GM18507 (cell line): ENCODE measurements around the gene AGTPBP1.
"Not testable (repeated sequence)": the region's sequence is repeated elsewhere in the genome, so short reads cannot be mapped to it uniquely, and the experiment has no call there.

Source experiments
- DNase-seq: peaks from one replicate; pipeline ENCODE4 v3.0.0; 2011; ENCODE audit warnings: low read depth; ENCODE audit not compliant: insufficient read length; ENCODE audit errors: extremely low spot score
- FAIRE-seq: peaks from 2 replicates; lab custom pipeline; 2011; peaks lifted over from hg19 to GRCh38; lab: Jason Lieb, UNC

AGTPBP1 gene

DNA sequence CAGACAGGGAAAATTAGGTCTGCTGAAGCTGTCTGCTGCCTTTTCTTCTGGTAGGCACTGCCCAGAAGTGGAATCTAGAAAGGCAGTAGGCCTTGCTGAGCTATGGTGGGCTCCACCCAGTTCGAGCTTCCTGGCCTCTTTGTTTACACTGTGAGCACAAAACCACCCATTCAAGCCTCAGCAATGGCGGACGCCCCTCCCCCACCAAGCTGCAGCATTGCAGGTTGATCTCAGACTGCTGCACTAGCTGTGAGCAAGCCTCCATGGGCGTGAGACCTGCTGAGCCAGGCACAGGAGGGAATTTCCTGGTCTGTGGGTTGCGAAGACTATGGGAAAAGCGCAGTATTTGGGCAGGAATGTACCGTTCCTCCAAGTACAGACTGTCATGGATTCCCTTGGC lies 18.5 kb downstream of the AGTPBP1 start:
- FAIRE-seq (no peak), DNase-seq (no peak)

DNA sequence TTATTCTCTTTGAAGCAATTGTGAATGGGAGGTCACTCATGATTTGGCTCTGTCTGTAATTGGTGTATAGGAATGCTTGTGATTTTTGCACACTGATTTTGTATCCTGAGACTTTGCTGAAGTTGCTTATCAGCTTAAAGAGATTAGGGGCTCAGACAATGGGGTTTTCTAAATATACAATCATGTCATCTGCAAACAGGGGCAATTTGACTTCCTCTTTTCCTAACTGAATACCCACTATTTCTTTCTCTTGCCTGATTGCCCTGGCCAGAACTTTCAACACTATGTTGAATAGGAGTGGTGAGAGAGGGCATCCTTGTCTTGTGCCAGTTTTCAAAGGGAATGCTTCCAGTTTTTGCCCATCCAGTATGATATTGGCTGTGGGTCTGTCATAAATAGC lies 22.3 kb downstream of the AGTPBP1 start:
- FAIRE-seq, DNase-seq: not testable (repeated sequence)

DNA sequence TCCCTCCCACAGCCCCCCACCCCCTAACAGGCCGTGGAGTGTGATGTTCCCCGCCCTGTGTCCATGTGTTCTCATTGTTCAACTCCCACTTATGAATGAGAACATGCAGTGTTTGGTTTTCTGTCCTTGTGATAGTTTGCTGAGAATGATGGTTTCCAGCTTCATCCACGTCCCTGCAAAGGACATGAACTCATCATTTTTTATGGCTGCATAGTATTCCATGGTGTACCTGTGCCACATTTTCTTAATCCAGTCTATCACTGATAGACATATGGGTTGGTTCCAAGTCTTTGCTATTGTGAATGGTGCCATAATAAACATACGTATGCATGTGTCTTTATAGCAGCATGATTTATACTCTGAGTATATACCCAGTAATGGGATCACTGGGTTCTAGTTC lies 23.9 kb downstream of the AGTPBP1 start:
- DNase-seq, FAIRE-seq: not testable (repeated sequence)

DNA sequence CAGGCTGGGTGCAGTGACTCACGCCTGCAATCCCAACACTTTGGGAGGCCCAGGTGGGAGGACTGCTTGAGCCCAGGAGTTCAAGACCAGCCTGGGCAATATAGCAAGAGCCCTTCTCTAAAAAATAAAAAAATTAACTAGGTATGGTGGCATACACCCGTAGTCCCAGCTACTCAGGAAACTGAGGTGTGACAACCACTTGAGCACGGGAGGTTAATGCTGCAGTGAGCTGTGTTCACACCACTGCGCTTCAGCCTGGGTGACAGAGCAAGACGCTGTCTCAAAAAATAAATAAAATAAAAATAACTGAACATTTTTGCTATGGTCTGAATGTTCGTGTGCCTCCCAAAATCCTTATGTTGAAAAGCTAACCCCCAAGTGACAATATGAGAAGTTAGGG lies 24.5 kb downstream of the AGTPBP1 start:
- FAIRE-seq: no peak
- no peak for DNase-seq

DNA sequence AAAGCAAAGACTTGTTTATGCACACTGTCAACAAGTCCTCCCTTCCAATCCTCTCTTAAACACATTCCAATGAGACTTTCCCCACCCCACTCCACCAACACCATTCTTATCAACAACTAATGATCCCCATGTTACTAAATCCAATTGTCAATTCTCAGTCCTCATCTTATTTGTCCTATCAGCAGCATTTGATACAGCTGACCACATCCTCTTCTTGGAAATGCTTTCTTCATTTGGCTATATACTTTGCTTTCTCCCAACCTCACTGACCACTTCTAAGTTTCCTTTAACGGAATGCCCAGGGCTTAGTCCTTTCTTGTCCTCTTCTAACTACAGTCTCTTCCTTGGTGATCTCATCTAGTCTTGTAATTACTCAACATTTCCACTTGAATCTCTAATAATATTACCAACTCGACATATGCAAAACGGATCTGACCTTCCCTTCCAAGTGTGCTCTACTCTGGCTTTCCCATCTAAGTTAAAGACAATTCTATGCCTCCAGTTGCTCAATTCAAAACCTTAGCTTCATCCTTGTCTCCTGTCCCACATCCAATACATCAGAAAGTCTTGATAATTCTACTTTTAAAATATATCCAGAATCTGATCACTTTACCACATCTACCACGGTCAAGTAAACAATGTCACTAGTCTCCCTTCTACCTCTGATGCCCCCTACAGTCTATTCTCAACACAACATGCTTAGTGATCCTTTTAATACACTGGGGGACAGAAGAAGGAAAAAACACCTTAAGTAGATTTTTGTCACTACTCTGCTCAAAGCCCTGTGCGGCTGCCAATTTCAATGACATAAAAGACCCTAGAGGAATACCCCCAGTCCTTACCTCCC lies 25.5 kb downstream of the AGTPBP1 start:
- DNase-seq: no peak
- FAIRE-seq: no peak

DNA sequence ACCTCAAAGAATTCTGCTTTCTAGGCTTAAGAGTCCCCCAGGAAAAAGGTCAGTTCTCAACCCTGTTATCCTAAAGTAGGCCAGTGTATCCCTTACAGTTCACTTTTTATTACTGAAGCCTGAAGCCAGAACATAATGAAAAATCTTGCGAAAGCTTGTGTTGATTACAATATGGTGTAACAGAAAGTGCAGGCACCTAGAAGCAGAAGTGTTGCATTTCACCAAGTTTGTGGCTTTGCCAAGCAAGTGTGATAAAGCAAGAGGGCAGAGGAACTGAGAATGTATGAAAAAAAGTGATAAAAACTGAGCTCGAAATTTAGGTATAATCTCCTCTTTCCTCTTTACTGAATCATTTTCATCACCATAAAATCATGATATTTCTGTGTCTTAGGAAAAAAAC lies 26.2 kb downstream of the AGTPBP1 start:
- FAIRE-seq: peak; percentile 90

DNA sequence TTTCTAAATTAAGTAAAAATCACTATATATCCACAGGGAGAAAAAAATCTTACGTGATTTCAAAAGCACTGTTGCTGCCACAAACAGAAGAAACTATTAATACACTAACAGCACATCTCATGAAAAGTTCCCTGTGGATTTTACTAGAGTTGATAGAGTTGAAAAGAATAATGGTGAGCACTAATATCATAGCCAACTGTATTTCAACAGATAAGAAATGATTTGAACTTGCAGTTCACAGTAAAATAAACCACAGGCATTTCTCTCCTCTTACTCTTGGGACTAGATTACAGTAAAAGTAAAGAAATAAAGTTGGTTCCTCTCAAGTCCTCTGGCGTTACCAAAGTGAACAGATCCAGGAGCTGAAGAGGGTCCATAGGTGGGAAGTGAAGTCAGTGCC lies 27.9 kb downstream of the AGTPBP1 start:
- FAIRE-seq: no peak
- DNase-seq: no peak

More for the DNA sequence above, 26.2 kb downstream of the AGTPBP1 start:
- DNase-seq: no peak

DNA sequence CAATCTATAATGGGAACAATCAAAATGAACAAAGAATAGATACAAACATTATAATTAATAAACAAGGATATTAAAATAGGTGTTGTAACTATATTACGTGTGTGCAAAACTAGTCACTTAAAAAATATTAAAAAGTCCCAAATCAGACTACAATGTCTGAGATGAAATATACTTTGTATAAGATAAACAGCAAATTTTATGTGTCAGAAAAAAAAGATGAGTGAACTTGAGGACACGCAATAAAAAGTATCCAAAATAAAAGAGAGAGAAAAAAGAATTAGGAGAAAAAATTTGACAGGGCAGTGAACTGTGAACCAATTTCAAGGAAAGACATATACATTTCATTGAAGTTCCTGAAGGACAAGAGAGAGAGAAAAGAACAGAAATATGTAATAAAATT lies 37.0 kb downstream of the AGTPBP1 start:
- FAIRE-seq (no peak), DNase-seq (no peak)

DNA sequence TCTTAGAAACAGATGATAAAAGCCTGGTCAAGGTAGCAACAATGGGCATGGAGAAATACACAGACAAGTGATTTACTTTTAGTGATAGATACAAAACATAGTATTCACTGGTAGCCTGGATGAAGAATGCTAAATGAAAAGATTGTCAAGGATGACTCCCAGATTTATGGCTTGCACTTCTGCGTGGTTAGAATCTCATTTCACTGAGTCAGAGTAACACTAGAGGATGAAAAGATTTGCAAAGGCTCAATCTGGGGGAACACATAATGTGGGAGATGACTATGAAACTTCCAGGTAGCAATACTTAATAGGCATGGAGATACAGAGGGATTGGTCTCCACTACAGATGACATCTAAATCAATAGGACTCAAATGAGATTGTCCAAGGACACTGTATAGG lies 38.4 kb downstream of the AGTPBP1 start:
- DNase-seq (no peak), FAIRE-seq (no peak)

DNA sequence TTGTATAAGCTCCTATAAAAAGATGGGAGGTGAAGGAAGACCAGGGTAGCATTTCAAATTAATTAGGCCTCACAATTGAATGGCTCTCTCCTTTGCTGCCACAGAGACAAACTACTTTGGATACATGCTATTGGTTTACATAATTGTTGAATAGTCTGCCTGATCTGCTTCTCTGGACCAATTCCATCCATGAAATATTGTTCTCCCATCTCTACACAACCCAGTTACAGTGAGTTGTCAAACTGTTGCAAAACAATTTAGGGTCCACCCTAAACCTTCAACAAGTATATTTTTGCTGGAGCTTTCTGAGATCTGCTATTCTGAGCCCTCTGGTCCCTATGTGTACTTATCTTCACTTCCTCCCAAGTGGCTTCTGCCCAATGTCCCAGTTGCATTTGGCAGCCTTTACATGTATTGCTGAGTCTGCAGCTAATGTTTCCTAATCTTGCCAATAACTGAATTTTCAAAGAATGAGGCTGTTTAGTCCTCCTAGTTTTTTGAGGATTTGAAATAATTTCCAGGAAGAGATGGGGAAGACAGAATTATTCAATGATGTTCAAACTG lies 38.9 kb downstream of the AGTPBP1 start:
- no peak for FAIRE-seq

DNA sequence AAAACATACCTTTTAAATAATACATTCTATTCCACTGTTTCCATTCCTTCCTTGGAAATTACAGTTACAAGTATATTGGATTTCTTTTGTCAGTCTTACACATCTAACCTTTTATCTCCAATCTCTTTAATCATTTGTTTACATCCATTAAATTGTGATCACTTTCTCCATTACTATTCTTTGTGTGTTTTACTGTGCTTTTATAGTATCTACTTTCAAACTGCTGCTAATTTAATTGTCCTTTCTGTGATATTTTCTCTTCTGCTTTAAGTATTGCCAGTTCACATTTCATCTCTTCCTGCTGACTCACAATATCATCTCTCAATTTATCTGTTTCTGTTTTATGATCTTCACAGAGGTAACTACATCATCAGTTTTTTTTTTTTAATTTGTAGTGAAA lies 39.6 kb downstream of the AGTPBP1 start:
- no peak for FAIRE-seq
- DNase-seq: no peak

More for the DNA sequence above, 38.9 kb downstream of the AGTPBP1 start:
- DNase-seq: no peak

DNA sequence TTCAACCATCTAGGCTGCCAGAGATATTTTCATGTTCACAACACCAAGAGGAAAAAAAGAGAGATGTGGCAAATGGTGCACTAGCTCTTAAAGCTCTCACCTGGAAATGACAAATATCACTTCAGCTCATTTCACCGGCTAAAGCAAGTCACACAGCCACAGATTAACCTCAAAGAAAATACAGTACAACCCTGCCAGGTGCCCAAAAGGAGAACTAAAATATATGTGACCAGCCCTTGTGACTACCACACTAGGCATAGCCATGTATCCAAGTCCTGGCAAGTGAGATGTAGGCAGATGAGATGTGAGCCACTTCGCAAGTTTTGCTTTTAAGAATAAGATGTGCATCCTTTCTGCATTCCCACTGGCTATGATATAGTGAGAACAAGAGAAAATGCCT lies 41.4 kb downstream of the AGTPBP1 start:
- no peak for FAIRE-seq
- no peak for DNase-seq

DNA sequence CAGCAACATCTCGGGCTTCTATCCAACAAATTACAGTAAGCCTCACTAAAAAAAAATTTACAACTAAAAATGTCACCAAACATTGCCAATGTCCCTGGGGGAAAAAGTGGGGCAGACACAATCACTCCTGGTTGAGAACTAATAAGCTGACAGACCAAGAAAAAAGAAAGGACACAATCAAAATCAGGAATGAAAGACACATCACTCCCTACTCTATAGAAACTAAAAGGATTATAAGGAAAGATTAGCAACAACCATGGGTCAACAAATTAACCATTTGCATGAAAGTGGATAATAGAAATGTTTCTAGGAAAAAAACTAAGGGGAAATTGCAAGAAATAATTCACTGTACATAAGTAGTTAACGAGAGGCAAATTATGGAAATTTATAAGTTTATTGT lies 53.4 kb downstream of the AGTPBP1 start:
- no peak for FAIRE-seq
- DNase-seq: no peak

DNA sequence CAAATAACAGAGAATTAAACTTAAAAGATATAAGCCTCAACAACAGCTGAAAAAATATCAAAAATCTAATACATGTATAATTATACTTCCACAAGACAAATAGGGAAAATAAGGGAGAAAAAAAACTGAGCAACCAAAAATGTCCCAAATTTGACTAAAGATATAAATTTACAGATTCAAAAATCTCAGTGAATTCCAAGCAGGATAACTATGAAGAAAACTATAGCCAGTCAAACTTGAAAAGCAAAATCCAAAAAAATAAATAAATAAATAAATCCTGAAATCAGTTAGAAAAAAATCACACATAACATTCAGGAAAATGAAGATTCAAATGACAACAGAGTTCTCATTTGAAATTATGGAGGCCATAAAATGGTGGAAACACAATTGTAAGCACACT lies 56.7 kb downstream of the AGTPBP1 start:
- DNase-seq (no peak), FAIRE-seq (no peak)

DNA sequence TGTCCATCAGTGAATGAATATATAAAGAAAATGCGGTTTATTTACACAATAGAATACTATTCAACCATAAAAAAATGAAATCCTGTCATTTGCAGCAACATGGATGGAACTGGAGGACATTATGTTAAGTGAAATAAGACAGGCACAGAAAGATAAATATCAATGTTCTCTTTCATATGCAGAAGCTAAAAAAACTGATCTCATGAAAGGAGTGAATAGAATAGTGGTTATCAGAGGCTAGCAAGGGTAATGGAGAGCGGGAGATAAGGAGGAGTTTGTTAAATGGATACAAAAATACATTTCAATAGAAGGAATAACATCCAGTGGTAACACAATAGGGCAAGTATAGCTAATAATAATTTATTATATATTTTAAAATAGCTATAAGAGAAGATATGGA lies 65.0 kb downstream of the AGTPBP1 start:
- FAIRE-seq: no peak
- DNase-seq: no peak

DNA sequence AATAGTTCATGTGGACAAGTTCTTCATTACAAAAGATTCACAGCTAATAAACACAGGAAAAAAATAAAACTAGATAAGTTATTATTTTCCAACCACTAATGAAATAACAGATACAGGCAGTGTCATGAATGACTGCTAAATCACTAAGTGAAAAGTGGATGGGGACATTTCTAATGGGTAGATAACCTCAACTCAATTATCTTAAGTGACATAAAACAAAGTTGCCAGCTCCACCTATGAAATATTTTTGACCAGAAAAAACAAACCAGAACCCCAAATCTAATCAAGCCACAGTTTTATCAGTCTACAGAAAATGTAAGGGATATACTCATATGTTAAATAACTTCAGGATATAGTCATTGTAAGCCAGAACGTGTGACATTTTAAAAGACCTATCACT lies 74.4 kb downstream of the AGTPBP1 start:
- no peak for DNase-seq
- FAIRE-seq: no peak

DNA sequence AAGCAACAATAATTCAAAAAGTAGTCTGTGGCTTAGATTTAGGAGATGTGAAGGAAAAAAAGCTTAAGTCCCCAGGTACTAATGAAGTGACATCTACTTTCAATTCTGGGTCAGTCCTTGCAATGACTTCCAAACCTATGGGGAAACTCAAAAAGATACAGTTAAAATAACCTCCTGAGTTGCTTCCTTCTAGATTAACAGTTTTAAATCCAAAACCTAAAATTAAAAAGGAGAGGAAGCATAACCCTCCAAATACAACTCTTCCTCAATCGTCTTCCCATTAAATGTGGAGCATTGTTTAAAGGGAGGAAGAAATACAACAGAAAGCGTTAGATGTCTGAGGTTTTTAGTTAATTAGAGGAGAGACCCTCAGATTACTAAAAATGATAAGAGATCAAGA lies 75.7 kb downstream of the AGTPBP1 start:
- FAIRE-seq (no peak), DNase-seq (no peak)

DNA sequence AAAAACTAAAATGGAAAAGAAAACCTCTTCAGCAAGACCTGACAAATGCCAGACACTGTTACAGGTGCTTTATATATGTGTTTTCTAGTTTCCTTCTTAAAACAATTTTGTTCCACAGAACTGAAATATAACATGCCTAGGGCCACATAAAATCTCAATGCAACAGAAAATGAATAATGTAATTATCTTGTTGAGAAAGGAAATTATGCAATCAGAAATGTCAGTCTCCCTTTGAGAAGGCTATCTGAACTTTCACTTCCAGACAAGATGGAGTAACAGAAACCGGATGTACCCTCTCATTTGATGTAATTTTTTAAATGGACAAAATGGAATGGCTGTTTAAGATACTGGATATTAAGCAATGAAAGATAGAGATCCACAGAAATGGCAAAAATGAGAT lies 79.2 kb downstream of the AGTPBP1 start:
- DNase-seq: no peak
- FAIRE-seq: peak; percentile 5

DNA sequence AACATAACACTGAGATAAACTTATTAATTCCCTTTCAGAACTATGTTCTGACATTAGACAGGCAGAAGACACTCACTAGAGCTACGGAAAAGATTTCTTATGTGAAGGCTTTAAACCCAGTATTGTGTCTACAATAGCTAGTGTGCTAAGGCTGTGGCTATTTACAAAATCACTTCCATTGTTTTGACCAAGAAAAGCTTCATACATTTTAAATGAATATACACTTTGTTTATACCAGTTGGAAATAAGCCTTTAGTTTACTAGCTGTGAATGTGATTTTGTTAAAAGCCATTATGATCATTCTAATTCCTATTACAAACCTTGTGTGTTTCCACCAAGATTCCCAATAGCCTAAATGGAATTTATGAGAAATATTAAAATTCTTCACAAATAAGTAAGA lies 83.0 kb downstream of the AGTPBP1 start:
- DNase-seq (no peak), FAIRE-seq (no peak)

DNA sequence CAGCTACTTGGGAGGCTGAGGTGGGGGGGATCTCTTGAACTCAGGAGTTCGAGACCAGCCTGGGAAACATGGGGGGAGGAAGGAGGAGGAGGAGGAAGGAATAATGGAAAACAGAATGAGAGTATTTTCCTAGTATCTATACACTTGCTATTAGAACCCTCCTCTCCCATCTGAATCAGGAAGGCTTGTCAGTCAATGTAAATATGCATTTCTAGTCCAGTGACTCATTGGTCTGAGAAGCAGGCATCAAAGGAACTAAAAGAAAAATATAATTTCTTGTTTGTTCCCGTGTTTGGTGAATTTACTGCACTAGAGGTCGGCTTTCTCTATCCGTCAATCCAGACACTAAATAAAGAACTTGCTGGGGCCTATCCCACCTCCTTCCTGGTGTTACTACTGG lies 88.6 kb downstream of the AGTPBP1 start:
- DNase-seq (no peak), FAIRE-seq (no peak)

DNA sequence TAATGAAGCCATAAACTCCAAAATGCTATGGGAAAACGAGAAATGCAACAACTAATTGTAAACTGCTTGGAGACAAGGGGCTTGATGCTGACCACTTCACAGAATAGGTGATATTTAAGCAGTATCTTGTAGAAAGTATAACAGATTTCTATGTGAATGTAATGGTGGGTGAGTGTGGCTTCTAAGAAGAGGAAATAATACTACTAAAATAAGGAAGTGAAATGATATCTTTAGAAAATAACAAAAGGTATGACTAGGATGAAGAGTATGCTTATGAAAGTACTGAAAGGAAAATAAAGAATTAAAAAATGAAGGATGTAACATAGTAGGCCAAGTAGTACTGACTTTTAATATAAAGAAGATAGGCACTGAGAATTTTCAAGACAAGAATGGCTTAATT lies 94.2 kb downstream of the AGTPBP1 start:
- peak; percentile 56 for FAIRE-seq
- DNase-seq: no peak
